HepG2 (cell line): ENCODE results near the gene HMGCS2. TPM values are rescaled to one million over a fixed set of nuclear protein-coding genes. Genes with fewer than 3 reads are reported as not detected.
A peak's percentile ranks its signal among the peaks of the same experiment; 100 is the strongest.

Source experiments
- ATAC-seq: fragments of 200-7000 bp; cut with Tn5 transposase; 3 replicates; pipeline ENCODE4 v1.9.1; 2020; ENCODE audit warnings: mild to moderate bottlenecking, moderate library complexity
- BruUV-seq: library from RNA; stranded (reverse); fragments of 400-500 nt; replicated peaks from 2 replicates; lab custom pipeline; 2021; lab: Mats Ljungman, UMichigan
- CTCF ChIA-PET: fragments of 300-600 bp; formaldehyde crosslinking; extraction: SDS; loops from one replicate; lab custom pipeline; 2021; ENCODE audit warnings: low total read pairs, inconsistent platforms, low intra/inter-chr PET ratio; lab: Yijun Ruan, JAX
- POLR2A ChIA-PET: fragments of 350-600 bp; sonication (Branson Sonifier 250); formaldehyde crosslinking; loops from one replicate; lab custom pipeline; 2020; ENCODE audit warnings: antibody characterized with exemption, inconsistent platforms; lab: Yijun Ruan, JAX
- DNase-seq: peaks from one replicate; pipeline ENCODE4 v3.0.0-alpha.2; 2015; ENCODE audit warnings: low spot score
- FAIRE-seq: peaks from 3 replicates; lab custom pipeline; 2011; peaks lifted over from hg19 to GRCh38; lab: Jason Lieb, UNC
- H2AFZ ChIP-seq: one replicate; pipeline ENCODE4 v1.6.1; 2011; ENCODE audit warnings: low read length, inconsistent platforms
- H3K27ac ChIP-seq: fragments of 300-600 bp; 3 replicates; pipeline ENCODE4 v1.8.0; 2011; ENCODE audit warnings: mixed run types, mild to moderate bottlenecking, mixed read lengths, low read length, inconsistent platforms; ENCODE audit not compliant: insufficient read depth; ENCODE audit errors: extremely low read length
- H3K27me3 ChIP-seq, 2 experiments: fragments of 200-600 bp in 1 of 2; 2 replicates in 1 of 2; 3 replicates in 1 of 2; pipeline versions ENCODE4 v1.6.0 to v1.8.0; 2011; ENCODE audit warnings: low read length in 2 of 2, mild to moderate bottlenecking in 2 of 2, moderate library complexity in 2 of 2, inconsistent platforms in 1 of 2; ENCODE audit not compliant: insufficient read depth in 2 of 2, control insufficient read depth in 1 of 2
- H3K36me3 ChIP-seq, 2 experiments: fragments of 200-600 bp in 1 of 2; replicated peaks in 1 of 2; 2 replicates in 1 of 2; 3 replicates in 1 of 2; pipeline versions ENCODE4 v1.5.1 to v1.8.0; 2011; ENCODE audit warnings: low read length in 2 of 2, inconsistent platforms in 1 of 2; ENCODE audit not compliant: insufficient read depth in 2 of 2, control insufficient read depth in 1 of 2
- H3K4me1 ChIP-seq: 2 replicates; pipeline ENCODE4 v1.5.1; 2012; ENCODE audit warnings: low read length, inconsistent platforms; ENCODE audit not compliant: insufficient read depth
- H3K4me2 ChIP-seq: 2 replicates; pipeline ENCODE4 v1.6.0; 2011; ENCODE audit warnings: low read depth, low read length, inconsistent platforms
- H3K4me3 ChIP-seq, 3 experiments: fragments of 200-600 bp in 1 of 3; sonication (generic), shearing (Covaris generic) in 1 of 3; replicated peaks in 1 of 3; 2 replicates each; pipeline ENCODE4 v1.5.1; 2011 to 2016; ENCODE audit warnings: low read length in 3 of 3, inconsistent platforms in 2 of 3, low read depth in 2 of 3, mild to moderate bottlenecking in 2 of 3, control low read depth in 1 of 3, mixed read lengths in 1 of 3; ENCODE audit not compliant: insufficient read depth in 1 of 3
- H3K79me2 ChIP-seq: one replicate; pipeline ENCODE4 v1.6.1; 2011; ENCODE audit warnings: low read length, inconsistent platforms; ENCODE audit not compliant: insufficient read depth
- H3K9ac ChIP-seq: 2 replicates; pipeline ENCODE4 v1.6.0; 2011; ENCODE audit warnings: mild to moderate bottlenecking, low read depth, low read length, inconsistent platforms; ENCODE audit not compliant: insufficient read depth
- H3K9me3 ChIP-seq: 2 replicates; pipeline ENCODE4 v1.5.1; 2012; ENCODE audit warnings: mild to moderate bottlenecking, low read length
- H4K20me1 ChIP-seq: 2 replicates; pipeline ENCODE4 v1.6.0; 2011; ENCODE audit warnings: inconsistent platforms, mild to moderate bottlenecking, low read length, moderate library complexity; ENCODE audit not compliant: insufficient read depth
- ATF7 ChIP-seq, 2 experiments: fragments of 450-650 bp in 1 of 2; sonication (generic) in 1 of 2; formaldehyde crosslinking in 1 of 2; IDR thresholded peaks; 2 replicates each; pipeline versions ENCODE4 v1.4.0 to v1.6.1; 2016 to 2020; ENCODE audit warnings: antibody characterized with exemption in 1 of 2, mild to moderate bottlenecking in 1 of 2, missing genetic modification reagents in 1 of 2
- CEBPB ChIP-seq: IDR thresholded peaks from 2 replicates; pipeline ENCODE4 v1.6.1; 2011; ENCODE audit warnings: low read depth, low read length, improper control_type of control experiment, borderline replicate concordance
- CREB1 ChIP-seq, 2 experiments: fragments of 450-650 bp in 1 of 2; IDR thresholded peaks; 2 replicates each; pipeline ENCODE4 v1.6.1; 2016 to 2017; ENCODE audit warnings: control low read depth in 1 of 2, mild to moderate bottlenecking in 1 of 2, missing compliant biosample characterization in 1 of 2, missing genetic modification characterization in 1 of 2
- MAFF ChIP-seq: IDR thresholded peaks from 2 replicates; pipeline ENCODE4 v1.6.1; 2011; ENCODE audit warnings: low read depth, low read length, improper control_type of control experiment
- MAFK ChIP-seq, 2 experiments: IDR thresholded peaks in 1 of 2; conservative IDR thresholded peaks in 1 of 2; 2 replicates each; pipeline ENCODE4 v1.6.1; 2011; ENCODE audit warnings: improper control_type of control experiment in 2 of 2, low read length in 2 of 2
- ZSCAN25 ChIP-seq: sonication (generic); formaldehyde crosslinking; IDR thresholded peaks from 2 replicates; pipeline ENCODE4 v1.8.0; 2022; ENCODE audit warnings: mild to moderate bottlenecking, missing genetic modification reagents
- WGBS: methylation state at CpG from one replicate; pipeline ENCODE4 v1.1.6; 2017; ENCODE audit warnings: low lambda C conversion rate; 5-methylcytosine and 5-hydroxymethylcytosine counted together
- in situ Hi-C: cut with HindIII; loops from 2 replicates; pipeline ENCODE4 v1.10.0; 2017; ENCODE audit warnings: low pct_unique_long_range_greater_than_20kb; ENCODE audit not compliant: extremely low pct_ligation_motif_present
- intact Hi-C: fragments of 100-400 bp; cut with micrococcal nuclease; formaldehyde crosslinking; loops from one replicate; pipeline ENCODE4 v1.10.0; 2022; ENCODE audit not compliant: unreplicated experiment
- polyA plus RNA-seq, 8 experiments: library from polyadenylated mRNA; depleted of rRNA in 3 of 8; stranded (reverse) in 7 of 8; unstranded in 1 of 8; fragments of >200 nt; fragmentation: Illumina TruSeq in 4 of 8; extraction: Trizol in 4 of 8; gene quantifications; 2 replicates each; pipeline versions ENCODE4 v1.2.1 to v1.2.3, GENCODE V29; 2011 to 2016; ENCODE audit warnings: low read depth in 4 of 8, missing spikeins in 1 of 8, mixed read lengths in 1 of 8; ENCODE audit not compliant: insufficient read depth in 1 of 8
- total RNA-seq, 5 experiments: library from RNA; depleted of rRNA; stranded (reverse); fragments of >200 nt; fragmentation: Illumina TruSeq; extraction: Trizol; gene quantifications; 2 replicates each; pipeline ENCODE4 v1.2.3, GENCODE V29; 2016; ENCODE audit warnings: low read depth in 1 of 5

HMGCS2 gene
- total and polyA plus RNA-seq, 2 of the 13 experiments (the other 11 are each of a cell fraction or from before 2014, with no cell fraction given) = 0.44 to 1.5 TPM

- no peak overlapping the region for H3K9ac ChIP-seq
- peak; percentile 51 for TF ChIP-seq ATF7 (IDR thresholded peaks at IDR 0.05)
- no peak for TF ChIP-seq ATF7 (CRISPR knock-in tag; IDR thresholded peaks at IDR 0.05)
- TF ChIP-seq ZSCAN25 (CRISPR knock-in tag) = no peak
- peak; percentile 11; the same call in 1 of the 2 replicates for TF ChIP-seq CEBPB
- TF ChIP-seq MAFK (conservative IDR thresholded peaks at IDR 0.05 in 1 of 2, IDR thresholded peaks at IDR 0.05 in 1 of 2; ENCODE audit: low read length in 2 of 2) = peak; percentile 37 to 57; a peak in 3 of 4 replicates
- 0 out of 2 replicates have a peak, but pooled peaks have one; percentile 13 for TF ChIP-seq MAFF
- TF ChIP-seq CREB1 (IDR thresholded peaks at IDR 0.05) = 0 out of 2 replicates have a peak, but pooled peaks have one; percentile 37
- TF ChIP-seq CREB1 (CRISPR knock-in tag; IDR thresholded peaks at IDR 0.05) = no peak
- TF ChIP-seq, all 625 proteins: peak for 5
- in situ Hi-C loops (no loop called here), intact Hi-C loops (loop anchor here (2.0 kb wide), 2 partner anchors 13 to 37 kb away; partner anchors contain the start of gene HMGCS2)
- no peak for ATAC-seq
- Histone ChIP-seq H3K79me2 (no peaks in the 10 kb centered on the region), H3K27me3 (no peaks in the 10 kb centered on the region), H4K20me1 (no peaks in the 10 kb centered on the region), H3K4me1 (peaks cover 88% of the 10 kb centered on the region), H3K36me3 (no peaks in the 10 kb centered on the region), H3K27ac (no peak overlapping the region), H3K4me3 (no peak overlapping the region), H3K4me2 (no peak overlapping the region), H2AFZ (no peak overlapping the region), H3K9me3 (no peaks in the 10 kb centered on the region)
- DNase-seq = no peak
- ChIA-PET POLR2A (interaction anchor here (5.8 kb wide), 1 partner anchor 15 kb away, joined by 71 read pairs; the partner anchor contains the start of gene HMGCS2), CTCF (no interaction called here)
- no peak for FAIRE-seq
- no TSS peak for BruUV-seq
- WGBS = 62% methylated on average over 11 of the region's 11 CpGs
Observed at GRCh38 chr1:119781434-119782210, 12.9 kb upstream of the HMGCS2 start.
